GM18858 (cell line): Measurements from ENCODE around the gene PTPRCAP.
A peak's percentile ranks its signal among the peaks of the same experiment; 100 is the strongest.
"Not testable (repeated sequence)": the region's sequence is repeated elsewhere in the genome, so short reads cannot be mapped to it uniquely, and the experiment has no call there.

Experiments
- ATAC-seq: cut with Tn5 transposase; IDR thresholded peaks from one replicate; pipeline ENCODE4 v1.9.1; 2021; ENCODE audit not compliant: unreplicated experiment

Gene PTPRCAP

GRCh38 chr11:67428052-67429001 lies 9.2 kb downstream of the PTPRCAP start, which contains the start of gene RPS6KB2:
Gene RPS6KB2, plus strand, starts transcription at chr11:67428494. Its CDS starts 52 bp downstream, at chr11:67428546.
- ATAC-seq = peak; percentile 75

GRCh38 chr11:67427364-67427859 lies 10.1 kb downstream of the PTPRCAP start:
- not testable (repeated sequence) for ATAC-seq

GRCh38 chr11:67423891-67424613 lies 13.4 kb downstream of the PTPRCAP start:
- ATAC-seq = no peak

GRCh38 chr11:67423466-67423865 lies 14.0 kb downstream of the PTPRCAP start:
- no peak for ATAC-seq

- no peak for ATAC-seq
These were observed 14.6 kb downstream of the PTPRCAP start for GRCh38 chr11:67422891-67423290.

GRCh38 chr11:67421430-67422031 lies 16.0 kb downstream of the PTPRCAP start:
- ATAC-seq = no peak

- peak; percentile 53 for ATAC-seq
These were observed 16.6 kb downstream of the PTPRCAP start for GRCh38 chr11:67420646-67421429.

GRCh38 chr11:67420147-67420645 lies 17.3 kb downstream of the PTPRCAP start:
- ATAC-seq = no peak

GRCh38 chr11:67419325-67420049 lies 18.0 kb downstream of the PTPRCAP start:
- no peak for ATAC-seq

- no peak for ATAC-seq
These were observed 18.8 kb downstream of the PTPRCAP start for GRCh38 chr11:67418476-67419281.

- ATAC-seq = no peak
These were observed 20.1 kb downstream of the PTPRCAP start for GRCh38 chr11:67417425-67417824.

GRCh38 chr11:67416416-67417335 lies 20.8 kb downstream of the PTPRCAP start:
- ATAC-seq = no peak

- ATAC-seq = no peak
These were observed 21.8 kb downstream of the PTPRCAP start, which contains the start of gene CARNS1 for GRCh38 chr11:67415501-67416304. Gene CARNS1, plus strand, starts transcription at chr11:67415678. Its CDS starts 522 bp downstream, at chr11:67416200.

GRCh38 chr11:67413266-67413849 lies 24.1 kb downstream of the PTPRCAP start:
- no peak for ATAC-seq

GRCh38 chr11:67412495-67413179 lies 24.8 kb downstream of the PTPRCAP start:
- ATAC-seq = no peak

- no peak for ATAC-seq
These were observed 25.7 kb downstream of the PTPRCAP start for GRCh38 chr11:67411785-67412152.
